DLD1 (cell line): ENCODE results near the gene RNF220.

Experiments
- in situ Hi-C: cut with HindIII; loops from 2 replicates; pipeline ENCODE4 v1.10.0; 2017; ENCODE audit warnings: low sequenced_read_pairs

RNF220 gene

GRCh38 chr1:44406737-44407429 is 1.8 kb downstream of the RNF220 start:
- in situ Hi-C loops, result no loop called here

- in situ Hi-C loops, result no loop called here
Measured at GRCh38 chr1:44407430-44408211, 2.6 kb downstream of the RNF220 start.

- in situ Hi-C loops, result no loop called here
Measured at GRCh38 chr1:44408212-44408582, 3.1 kb downstream of the RNF220 start.

GRCh38 chr1:44408632-44409602 is 3.9 kb downstream of the RNF220 start:
- in situ Hi-C loops, result no loop called here

GRCh38 chr1:44409757-44410156 is 4.7 kb downstream of the RNF220 start:
- in situ Hi-C loops, result no loop called here

- in situ Hi-C loops, result no loop called here
Measured at GRCh38 chr1:44411861-44412260, 6.8 kb downstream of the RNF220 start.

GRCh38 chr1:44412601-44413000 is 7.5 kb downstream of the RNF220 start:
- in situ Hi-C loops, result no loop called here

- in situ Hi-C loops, result no loop called here
Measured at GRCh38 chr1:44413740-44414139, 8.7 kb downstream of the RNF220 start.

GRCh38 chr1:44415013-44415412 is 10.0 kb downstream of the RNF220 start:
- in situ Hi-C loops, result no loop called here

- in situ Hi-C loops, result no loop called here
Measured at GRCh38 chr1:44416408-44416807, 11.4 kb downstream of the RNF220 start.

- in situ Hi-C loops, result no loop called here
Measured at GRCh38 chr1:44417351-44418021, 12.4 kb downstream of the RNF220 start.

GRCh38 chr1:44418022-44418673 is 13.1 kb downstream of the RNF220 start:
- in situ Hi-C loops, result no loop called here

GRCh38 chr1:44419901-44420300 is 14.8 kb downstream of the RNF220 start:
- in situ Hi-C loops, result no loop called here

GRCh38 chr1:44420535-44420934 is 15.5 kb downstream of the RNF220 start:
- in situ Hi-C loops, result no loop called here

GRCh38 chr1:44421446-44421884 is 16.4 kb downstream of the RNF220 start:
- in situ Hi-C loops, result no loop called here

GRCh38 chr1:44422161-44422560 is 17.1 kb downstream of the RNF220 start:
- in situ Hi-C loops, result no loop called here

- in situ Hi-C loops, result no loop called here
Measured at GRCh38 chr1:44423591-44424537, 18.8 kb downstream of the RNF220 start.

GRCh38 chr1:44424747-44425146 is 19.7 kb downstream of the RNF220 start:
- in situ Hi-C loops, result no loop called here
